Erythroblast (primary cell): ENCODE measurements around the gene STOML1.

Source experiments
- GATA1 ChIP-seq: IDR thresholded peaks from 2 replicates; pipeline ENCODE4 v1.6.1; 2011; ENCODE audit warnings: low read depth, mild to moderate bottlenecking, control low read depth, low read length, moderate library complexity
- POLR2A ChIP-seq: IDR thresholded peaks from 2 replicates; pipeline ENCODE4 v1.6.1; 2011; ENCODE audit warnings: mild to moderate bottlenecking, low read length

DNA sequence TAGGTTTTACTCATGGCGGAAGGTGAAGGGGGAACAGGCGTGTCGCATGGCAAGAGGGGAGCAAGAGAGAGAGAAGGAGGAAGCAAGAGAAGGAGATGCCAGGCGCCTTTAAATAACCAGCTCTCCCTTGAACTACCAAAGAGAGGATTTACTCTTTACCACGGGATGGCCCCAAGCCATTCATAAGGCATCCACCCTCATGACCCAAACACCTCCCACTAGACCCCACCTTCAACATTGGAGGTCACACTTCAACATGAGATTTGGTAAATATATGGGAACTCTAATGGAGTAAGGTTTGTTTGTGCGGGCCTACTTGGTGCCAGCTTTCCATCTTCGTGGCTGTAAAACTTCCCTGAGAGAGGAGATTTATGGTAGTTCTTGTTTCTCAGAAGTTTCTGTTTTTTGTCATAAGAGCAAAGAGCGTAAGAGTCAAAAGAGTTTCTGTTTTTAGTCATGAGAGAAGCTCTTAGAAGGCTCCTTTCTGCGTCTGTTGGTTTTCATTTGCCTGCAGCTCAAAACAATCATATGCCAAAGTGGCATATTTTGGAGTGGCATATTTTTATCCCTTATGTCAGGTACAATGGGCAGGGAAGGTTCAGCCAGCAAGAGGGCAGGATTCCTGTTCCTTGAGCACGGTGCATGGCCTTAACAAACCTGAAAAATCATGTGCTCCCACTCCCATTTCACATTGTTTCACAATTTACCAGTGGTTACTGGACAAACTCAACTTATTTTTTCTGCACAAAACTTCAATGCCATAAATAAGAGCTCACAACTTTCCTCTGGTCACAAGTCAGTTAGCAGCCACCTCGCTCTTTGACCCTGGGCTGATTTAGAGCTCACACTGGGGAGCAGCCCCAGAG is 14.9 kb upstream of the STOML1 start:
- no peak for TF ChIP-seq POLR2A
- no peak for TF ChIP-seq GATA1
